ENCODE data around the gene CSTB. TPM values are rescaled to one million over a fixed set of nuclear protein-coding genes. Genes with fewer than 3 reads are reported as not detected.
A peak's percentile ranks its signal among the peaks of the same experiment; 100 is the strongest.

Gene CSTB
- total RNA-seq, 4 donors from 2014 or later, result 17.5 to 39.9 (median 27.9) TPM

DNA sequence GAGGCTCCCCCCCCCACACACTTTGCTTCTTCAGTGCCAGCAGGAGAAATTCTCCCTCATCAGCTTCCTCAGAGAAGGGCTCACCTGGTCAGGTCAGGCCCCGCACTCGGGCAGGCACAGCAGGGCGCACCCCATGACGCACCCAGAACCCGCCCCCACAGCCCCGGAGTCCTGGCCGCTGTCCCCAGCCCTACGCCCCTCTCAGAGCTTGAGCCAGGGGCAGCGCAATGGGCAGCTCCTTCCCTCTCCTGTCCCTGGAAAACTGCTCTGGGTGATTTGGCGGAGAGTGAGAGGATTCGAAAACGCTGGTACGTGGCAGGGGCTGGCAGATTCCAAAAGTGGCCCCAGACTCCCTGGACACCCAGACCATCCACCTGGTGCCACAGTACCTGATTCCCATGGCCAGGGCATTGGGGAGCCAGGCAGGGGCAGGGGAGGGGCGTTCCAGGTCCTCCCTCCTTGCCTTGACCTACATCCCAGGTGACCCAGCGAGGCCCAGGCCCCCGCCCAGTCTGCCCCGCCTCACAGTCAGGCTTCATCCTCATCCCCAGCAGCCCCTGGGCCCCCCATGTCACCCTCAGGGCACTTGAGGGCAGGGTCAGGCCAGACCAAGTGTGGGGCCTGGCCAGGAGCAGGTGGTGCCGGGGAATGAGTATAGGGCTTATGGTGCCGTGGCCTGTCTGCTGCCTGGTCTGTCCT, 37.0 kb upstream of the CSTB start:
- Histone ChIP-seq H3K27ac (peak overlapping the region; percentile 59), H3K4me1 (peaks cover 58% of the 10 kb centered on the region), H3K36me3 (no peaks in the 10 kb centered on the region), H3K27me3 (no peaks in the 10 kb centered on the region), H3K4me3 (peak overlapping the region; percentile 48), H3K9me3 (no peaks in the 10 kb centered on the region)
- TF ChIP-seq POLR2AphosphoS5 (IDR thresholded peaks at IDR 0.05) (no peak), POLR2A (IDR thresholded peaks at IDR 0.05) (no peak), EP300 (IDR thresholded peaks at IDR 0.05) (no peak)
- TF ChIP-seq, protein P1, sequence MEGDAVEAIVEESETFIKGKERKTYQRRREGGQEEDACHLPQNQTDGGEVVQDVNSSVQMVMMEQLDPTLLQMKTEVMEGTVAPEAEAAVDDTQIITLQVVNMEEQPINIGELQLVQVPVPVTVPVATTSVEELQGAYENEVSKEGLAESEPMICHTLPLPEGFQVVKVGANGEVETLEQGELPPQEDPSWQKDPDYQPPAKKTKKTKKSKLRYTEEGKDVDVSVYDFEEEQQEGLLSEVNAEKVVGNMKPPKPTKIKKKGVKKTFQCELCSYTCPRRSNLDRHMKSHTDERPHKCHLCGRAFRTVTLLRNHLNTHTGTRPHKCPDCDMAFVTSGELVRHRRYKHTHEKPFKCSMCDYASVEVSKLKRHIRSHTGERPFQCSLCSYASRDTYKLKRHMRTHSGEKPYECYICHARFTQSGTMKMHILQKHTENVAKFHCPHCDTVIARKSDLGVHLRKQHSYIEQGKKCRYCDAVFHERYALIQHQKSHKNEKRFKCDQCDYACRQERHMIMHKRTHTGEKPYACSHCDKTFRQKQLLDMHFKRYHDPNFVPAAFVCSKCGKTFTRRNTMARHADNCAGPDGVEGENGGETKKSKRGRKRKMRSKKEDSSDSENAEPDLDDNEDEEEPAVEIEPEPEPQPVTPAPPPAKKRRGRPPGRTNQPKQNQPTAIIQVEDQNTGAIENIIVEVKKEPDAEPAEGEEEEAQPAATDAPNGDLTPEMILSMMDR (IDR thresholded peaks at IDR 0.05), result no peak
- DNase-seq (ENCODE audit: low spot score in 2 of 2), result no peak
- 50% methylated on average over 13 of the region's 19 CpGs for WGBS

DNA sequence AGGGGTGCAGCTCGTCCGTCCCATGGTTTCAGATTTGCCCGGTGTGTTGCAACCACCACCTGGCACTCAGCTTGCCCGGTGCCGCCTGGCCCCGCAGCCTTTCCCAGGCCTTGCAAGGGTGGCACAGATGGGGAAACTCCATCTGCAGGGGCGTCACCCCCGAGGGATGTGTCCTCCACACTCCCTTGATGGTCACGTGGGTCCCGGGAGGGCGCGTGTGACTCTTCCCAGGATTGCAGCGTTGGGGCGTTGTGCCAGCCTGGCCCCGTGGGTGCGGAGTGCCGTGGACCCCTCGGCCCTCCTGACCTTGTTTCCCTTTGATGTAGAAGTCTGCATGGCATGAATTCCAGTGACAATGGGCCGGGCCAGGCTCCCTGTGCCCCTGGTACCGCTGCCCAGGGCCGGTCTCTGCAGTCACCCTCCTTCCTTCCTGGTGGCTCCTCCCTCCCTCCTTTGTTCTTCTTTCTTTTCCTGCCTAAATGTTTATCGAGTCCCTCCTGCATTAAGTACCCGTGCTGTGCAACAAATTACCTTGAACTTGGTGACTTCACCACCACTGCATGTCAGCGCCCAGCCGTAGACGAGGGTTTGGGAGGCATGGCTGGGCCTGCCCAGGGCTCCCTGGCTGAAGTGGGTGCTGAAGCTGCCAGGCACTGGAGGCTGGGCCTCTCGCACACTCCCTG, 36.2 kb upstream of the CSTB start:
- Histone ChIP-seq H3K4me3 (peak overlapping the region; percentile 48), H3K27ac (peak overlapping the region; percentile 59), H3K27me3 (no peaks in the 10 kb centered on the region), H3K4me1 (peaks cover 58% of the 10 kb centered on the region), H3K36me3 (no peaks in the 10 kb centered on the region), H3K9me3 (no peaks in the 10 kb centered on the region)
- no peak for DNase-seq (ENCODE audit: low spot score in 2 of 2)
- 19% methylated on average over 15 of the region's 27 CpGs for WGBS
- TF ChIP-seq POLR2AphosphoS5 (IDR thresholded peaks at IDR 0.05) (peak in 2 of 3 donors; percentile 20 to 60), EP300 (IDR thresholded peaks at IDR 0.05) (no peak)
- TF ChIP-seq, protein P1 (IDR thresholded peaks at IDR 0.05), result no peak

DNA sequence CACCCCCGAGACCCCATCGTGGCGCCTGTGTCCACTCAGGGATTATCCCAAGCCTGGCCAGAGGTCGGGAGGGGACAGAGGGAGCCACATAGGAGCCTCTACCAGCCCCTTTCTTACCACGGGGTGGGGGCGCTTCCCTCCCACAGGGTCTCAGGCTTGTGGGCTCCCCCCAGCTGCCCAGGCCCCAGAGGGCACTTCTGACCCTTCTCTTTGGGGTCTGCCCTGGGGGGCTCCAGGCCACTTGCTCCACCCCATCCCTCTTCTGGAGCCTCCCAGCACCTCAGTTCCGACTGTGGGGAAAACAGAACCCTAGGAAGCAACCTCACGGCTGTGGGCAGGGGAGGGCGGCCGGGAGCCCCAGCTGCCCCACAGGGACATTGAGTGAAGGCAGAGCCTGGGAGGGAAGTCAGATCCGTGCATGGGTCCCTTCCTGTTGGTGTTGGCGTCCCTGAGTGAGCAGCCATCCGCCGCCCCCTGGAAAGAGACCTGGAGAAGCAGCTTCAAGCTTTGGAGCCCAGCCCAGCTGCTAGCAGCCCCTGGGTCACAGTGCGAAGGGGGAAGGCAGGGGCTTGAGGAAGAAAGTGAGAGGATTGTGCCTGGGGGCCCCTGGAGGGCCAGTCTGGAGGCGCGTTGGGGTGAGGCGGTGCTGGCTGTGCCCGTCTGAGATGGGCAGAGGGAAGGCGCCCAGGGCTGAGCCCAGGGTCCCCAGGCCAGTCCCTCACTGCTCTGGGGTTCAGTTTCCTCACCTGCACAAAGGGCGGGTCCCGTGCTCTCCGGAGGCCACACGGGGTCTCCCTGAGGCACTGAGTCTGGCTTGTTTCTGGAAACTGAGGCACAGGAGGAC, 35.4 kb upstream of the CSTB start:
- H3K9me3 ChIP-seq, result no peaks in the 10 kb centered on the region
- no peaks in the 10 kb centered on the region for H3K27me3 ChIP-seq
- peak overlapping the region; percentile 59 for H3K27ac ChIP-seq
- H3K36me3 ChIP-seq, result no peaks in the 10 kb centered on the region
- 32% methylated on average over 13 of the region's 24 CpGs for WGBS
- DNase-seq (ENCODE audit: low spot score in 2 of 2), result no peak
- TF ChIP-seq POLR2AphosphoS5 (IDR thresholded peaks at IDR 0.05), result no peak
- TF ChIP-seq EP300 (IDR thresholded peaks at IDR 0.05), result no peak
- no peak for TF ChIP-seq POLR2A (IDR thresholded peaks at IDR 0.05)
- TF ChIP-seq, protein P1 (IDR thresholded peaks at IDR 0.05), result no peak
- peaks cover 58% of the 10 kb centered on the region for H3K4me1 ChIP-seq
- peak overlapping the region; percentile 48 for H3K4me3 ChIP-seq

DNA sequence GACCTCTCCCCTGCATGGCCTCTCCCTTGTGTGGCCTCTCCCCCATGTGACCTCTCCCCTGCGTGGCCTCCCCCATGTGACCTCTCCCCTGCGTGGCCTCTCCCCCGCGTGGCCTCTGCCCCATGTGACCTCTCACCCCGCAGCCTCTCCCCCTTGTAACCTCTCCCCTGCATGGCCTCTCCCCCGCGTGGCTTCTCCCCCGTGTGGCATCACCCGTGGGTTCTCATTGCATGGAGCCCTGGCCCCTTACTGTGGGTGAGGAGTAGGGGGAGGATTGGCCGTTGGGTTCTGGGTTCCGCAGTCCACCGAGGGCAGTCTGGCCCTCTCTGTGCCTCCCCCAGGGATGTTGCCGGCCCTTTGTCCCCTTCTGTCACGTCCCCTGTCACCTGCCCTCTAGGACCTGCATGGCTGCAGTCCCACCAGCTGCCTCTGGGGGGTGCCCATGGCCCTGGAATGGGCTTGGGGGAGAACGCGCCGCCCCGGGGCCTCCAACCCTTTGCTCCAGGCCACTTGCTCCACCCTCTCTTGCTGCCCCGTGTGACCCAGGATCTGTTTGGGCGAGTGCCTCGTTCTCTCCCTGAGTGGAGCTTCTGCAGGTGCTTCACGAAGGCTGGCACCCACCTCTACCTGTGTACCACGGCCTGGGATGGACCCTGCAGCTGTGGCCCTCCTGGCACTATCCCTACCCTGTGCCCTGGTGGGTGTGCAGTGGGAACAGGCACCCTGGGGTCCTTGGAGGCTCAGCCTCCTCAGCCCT, 34.6 kb upstream of the CSTB start:
- H3K27me3 ChIP-seq, result no peaks in the 10 kb centered on the region
- H3K9me3 ChIP-seq, result no peaks in the 10 kb centered on the region
- TF ChIP-seq EP300 (IDR thresholded peaks at IDR 0.05) (no peak), POLR2A (IDR thresholded peaks at IDR 0.05) (no peak), POLR2AphosphoS5 (IDR thresholded peaks at IDR 0.05) (no peak)
- TF ChIP-seq, protein P1 (IDR thresholded peaks at IDR 0.05), result peak; percentile 81 to 94
- peak; percentile 89 to 91 for DNase-seq (ENCODE audit: low spot score in 2 of 2)
- H3K4me3 ChIP-seq, result peak overlapping the region; percentile 48
- H3K27ac ChIP-seq, result peak overlapping the region; percentile 59
- WGBS, result 13% methylated on average over 12 of the region's 23 CpGs
- peaks cover 58% of the 10 kb centered on the region for H3K4me1 ChIP-seq
- H3K36me3 ChIP-seq, result peaks cover 3% of the 10 kb centered on the region
